ENCODE results near the gene PGAP1.

Gene PGAP1

GRCh38 chr2:196783431-196784094 is 142.9 kb downstream of the PGAP1 start:
- no peak for TF ChIP-seq CTCF (IDR thresholded peaks at IDR 0.05; ENCODE audit: control insufficient read depth, extremely low read depth, insufficient read depth)
- no peak for DNase-seq (ENCODE audit: low read depth)

More at GRCh38 chr2:196783431-196784094, 142.9 kb downstream of the PGAP1 start:
- H3K4me3 ChIP-seq (ENCODE audit: low read depth, low read length), result no peak overlapping the region

All from LNCaP clone FGC (cell line).